GM21367 (cell line): Measurements from ENCODE around the gene ZCCHC7.

ENCODE experiments used
- ATAC-seq: cut with Tn5 transposase; IDR thresholded peaks from one replicate; pipeline ENCODE4 v1.9.1; 2021; ENCODE audit not compliant: unreplicated experiment

The ZCCHC7 gene

DNA sequence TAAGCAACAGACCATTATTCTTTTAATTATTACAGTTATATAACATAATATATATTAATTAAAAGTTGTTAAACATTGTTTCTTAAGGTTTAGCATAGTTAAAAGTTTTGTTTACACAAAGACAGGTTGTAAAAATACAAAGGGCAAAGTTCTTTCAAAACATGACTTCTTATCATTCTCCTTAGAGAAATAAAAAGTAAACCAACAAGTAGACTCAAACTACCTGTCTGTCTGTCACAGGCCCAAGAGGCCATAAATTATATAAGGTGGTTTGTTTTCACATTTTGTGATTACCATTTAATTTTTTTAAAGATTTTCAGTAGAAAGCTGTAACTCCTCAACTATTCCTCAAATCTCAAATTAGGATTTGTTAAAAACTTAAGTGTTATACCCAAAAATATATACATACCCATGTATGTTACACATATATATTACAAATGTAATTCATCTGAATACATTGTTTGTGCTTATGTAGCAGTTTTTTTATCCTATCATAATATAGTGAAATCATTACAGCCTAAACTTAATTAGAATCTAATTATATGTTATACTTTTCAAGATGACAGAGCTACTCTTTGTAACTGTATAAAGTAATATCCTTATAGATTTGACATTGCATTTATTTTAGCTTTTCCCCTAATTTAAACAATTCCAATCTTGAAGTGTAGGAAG, 208.3 kb downstream of the ZCCHC7 start:
- ATAC-seq = no peak

DNA sequence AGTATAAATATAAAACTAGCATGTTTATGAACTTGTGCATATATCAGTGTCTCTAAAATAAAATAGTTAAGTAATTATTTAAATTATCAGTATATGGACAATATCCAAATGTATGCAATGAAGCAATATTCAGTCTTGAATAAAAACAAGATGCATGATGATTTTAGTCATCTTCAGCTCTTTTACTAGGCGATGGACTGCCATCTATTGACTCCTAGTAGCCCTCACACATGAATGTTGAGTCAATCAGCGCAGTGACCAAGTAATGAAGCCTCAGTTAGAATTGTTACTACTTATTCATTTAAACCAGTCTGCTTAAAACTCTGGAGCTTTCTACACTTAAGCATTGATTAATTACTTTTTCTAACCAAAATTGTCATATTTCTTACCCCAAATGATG, 209.2 kb downstream of the ZCCHC7 start:
- ATAC-seq = no peak

DNA sequence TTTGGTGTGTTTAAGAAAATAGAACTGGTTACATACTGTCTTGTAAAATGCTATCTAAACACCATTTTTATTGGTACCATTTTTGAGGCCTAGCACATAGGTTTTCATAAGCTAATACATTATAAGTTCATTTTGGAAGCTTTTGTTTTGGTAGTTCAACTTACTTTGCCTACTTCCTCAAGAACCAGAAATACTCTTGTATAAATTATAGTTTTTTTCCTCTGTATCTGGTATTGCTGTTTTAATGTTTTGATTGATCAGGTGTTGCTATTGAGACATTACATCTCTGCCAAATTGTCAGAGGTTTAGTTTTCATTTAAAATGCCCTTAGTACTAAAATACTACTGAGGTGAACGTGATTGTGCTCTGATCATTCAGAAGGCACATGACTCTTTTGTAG, 211.5 kb downstream of the ZCCHC7 start:
- ATAC-seq = no peak

DNA sequence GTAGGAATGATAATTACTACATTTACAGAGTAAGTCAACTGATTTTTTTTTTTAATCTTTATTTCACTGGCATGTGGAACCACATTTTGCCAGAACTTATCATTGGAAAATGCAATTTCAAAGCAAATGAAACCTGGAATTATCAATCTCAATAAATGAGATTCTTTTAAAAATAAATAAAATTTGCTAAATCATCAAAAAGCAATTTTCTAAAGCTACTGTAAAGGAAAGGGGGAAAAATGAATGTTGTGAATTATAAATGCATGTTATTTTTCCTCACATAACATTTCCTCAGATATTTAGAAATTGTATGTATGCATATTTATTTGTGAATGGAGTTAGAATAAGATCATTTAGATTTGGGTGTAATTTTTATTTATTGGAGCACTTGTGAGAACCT, 212.2 kb downstream of the ZCCHC7 start:
- no peak for ATAC-seq

GRCh38 chr9:37333288-37333687, 212.9 kb downstream of the ZCCHC7 start:
- ATAC-seq = no peak

DNA sequence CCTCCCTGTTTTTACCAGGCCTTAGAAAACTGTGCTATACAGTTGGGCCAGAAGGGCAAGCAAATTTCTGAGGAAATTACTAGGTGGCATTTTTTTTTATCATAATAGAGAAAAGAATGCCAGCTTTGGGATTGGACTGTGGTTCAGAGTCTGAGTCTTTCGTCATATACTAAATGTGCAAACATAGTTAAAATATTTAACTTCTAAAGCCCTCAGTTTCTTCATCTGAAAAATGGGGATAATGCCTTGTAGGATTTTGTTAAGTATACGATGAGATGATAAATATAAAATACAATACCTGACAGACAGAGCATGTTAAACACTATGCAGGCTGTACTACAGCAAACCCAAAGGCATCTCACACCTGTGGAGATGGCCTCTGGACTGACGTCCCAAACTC, 214.9 kb downstream of the ZCCHC7 start:
- no peak for ATAC-seq

GRCh38 chr9:37336150-37336549, 215.8 kb downstream of the ZCCHC7 start:
- no peak for ATAC-seq

DNA sequence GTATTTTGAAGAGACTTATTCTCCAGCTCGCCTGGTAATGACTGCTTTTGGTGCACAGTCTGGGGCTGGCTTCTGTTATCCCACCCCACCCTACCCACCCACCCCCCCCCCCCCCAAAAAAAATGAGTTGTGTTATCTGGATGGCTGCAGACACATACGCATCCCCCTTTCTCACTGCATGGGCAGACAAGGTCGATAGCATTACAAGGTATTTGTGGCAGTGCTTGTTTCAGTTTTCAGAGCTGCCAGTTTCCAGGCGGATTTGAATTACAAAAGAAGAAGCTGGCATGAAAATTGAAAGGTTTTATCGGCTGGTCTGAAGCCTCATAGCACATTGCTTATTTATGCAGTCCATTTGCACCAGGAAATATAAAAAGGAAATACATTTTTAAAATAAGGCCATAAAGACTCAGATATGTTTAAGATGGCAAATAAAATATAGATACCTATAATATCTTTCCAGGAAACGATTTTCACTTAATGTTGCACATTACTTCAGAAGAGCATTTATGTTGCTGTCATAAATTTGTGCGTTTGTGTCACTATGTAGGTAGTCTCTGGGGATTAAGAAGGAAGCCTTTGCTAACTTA, 217.0 kb downstream of the ZCCHC7 start:
- ATAC-seq = no peak

DNA sequence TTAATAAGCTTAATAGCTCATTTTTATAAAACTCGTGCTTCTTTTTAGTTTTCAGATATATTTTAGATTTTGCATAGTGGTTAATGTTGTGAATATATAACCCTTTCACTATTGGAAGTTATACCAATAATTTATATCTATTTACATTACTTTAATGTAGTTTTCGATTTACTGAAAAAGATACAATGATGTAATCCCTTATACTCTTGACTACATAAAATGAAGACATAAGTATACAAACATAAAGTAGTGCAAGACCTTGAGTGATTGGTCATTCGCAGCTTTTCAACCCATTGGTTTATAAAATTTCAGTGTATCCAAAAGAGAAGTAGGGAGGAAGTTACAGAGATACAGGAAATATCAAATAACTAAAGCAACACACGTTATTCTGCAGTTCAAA, 217.8 kb downstream of the ZCCHC7 start:
- no peak for ATAC-seq

GRCh38 chr9:37339923-37340322, 219.5 kb downstream of the ZCCHC7 start:
- ATAC-seq = no peak

DNA sequence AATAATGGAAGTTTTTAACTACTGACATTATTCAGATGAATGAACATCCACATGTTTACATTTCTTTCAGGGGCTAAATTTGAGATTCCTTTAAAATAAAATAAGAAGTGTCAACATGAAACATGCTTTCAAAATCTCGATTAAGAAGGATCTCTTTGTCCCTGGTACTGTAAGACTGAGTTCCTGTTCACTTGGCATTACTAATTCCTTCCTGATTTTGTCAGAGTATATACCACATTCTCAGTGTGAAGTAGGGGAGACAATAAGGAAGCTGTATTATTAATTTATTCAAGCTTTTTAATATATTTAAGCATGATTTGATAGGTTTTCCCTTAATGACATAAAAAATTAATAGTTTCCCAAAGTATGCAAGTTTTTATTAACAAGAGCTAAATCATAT, 220.6 kb downstream of the ZCCHC7 start:
- ATAC-seq = no peak

DNA sequence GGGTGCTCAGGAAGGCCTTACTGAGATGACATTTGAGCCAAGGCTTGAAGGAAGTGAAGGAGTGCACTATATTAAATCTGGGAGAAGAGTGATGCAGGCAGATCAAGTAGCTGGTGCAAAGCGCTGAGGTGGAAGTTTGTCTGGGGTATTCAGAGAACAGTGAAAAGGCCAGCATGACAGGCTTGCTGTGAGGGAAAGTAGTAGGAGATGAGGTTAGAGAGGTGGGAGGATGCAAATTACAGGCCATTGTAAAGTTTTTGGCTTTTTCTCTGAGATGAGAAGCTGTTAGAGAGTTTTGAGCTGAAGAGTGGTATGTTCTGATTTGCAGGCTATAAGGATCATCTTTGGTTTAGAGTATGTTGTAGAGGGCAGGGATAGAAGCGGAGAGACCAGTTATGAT, 221.3 kb downstream of the ZCCHC7 start:
- ATAC-seq = no peak

DNA sequence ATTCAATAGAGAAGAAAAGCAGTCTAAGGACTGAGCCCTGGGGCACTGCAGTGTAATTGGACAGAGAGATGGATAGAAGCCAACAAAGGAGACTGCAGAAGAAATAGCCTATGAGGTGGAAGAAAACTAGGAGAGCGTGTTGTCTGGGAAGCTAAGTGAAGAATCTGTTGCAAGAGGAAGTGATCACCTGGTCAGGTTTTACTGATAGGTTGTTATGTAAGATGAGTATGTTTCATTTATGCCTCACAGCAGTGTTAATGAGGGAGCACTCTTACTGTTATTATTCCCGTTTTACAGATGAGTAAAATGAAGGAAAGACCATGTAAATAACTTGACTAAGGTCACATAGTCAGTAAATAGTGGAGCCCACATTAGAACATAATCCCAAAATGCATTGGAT, 222.1 kb downstream of the ZCCHC7 start:
- no peak for ATAC-seq

DNA sequence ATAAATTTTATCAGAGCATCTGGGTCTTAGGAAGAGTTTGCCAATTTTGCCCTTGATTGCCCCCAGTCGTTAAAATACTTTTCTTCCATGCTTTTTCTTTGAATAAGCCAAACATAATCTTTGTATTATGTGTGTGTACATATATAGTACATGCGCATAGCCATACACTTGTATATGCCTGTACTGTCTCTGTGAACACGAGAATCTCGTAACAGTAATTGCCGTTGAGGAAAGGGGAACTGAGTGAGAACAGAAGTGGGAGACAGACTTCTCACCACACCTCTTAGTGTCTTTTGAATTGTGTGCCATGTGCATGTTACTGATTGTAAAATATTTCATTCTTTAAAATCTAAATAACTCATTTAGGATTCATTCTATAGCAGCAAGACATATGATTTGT, 222.5 kb downstream of the ZCCHC7 start:
- ATAC-seq = no peak

- ATAC-seq = no peak
Measured at GRCh38 chr9:37343724-37344123, 223.3 kb downstream of the ZCCHC7 start.

GRCh38 chr9:37345038-37345437, 224.7 kb downstream of the ZCCHC7 start:
- ATAC-seq = no peak

DNA sequence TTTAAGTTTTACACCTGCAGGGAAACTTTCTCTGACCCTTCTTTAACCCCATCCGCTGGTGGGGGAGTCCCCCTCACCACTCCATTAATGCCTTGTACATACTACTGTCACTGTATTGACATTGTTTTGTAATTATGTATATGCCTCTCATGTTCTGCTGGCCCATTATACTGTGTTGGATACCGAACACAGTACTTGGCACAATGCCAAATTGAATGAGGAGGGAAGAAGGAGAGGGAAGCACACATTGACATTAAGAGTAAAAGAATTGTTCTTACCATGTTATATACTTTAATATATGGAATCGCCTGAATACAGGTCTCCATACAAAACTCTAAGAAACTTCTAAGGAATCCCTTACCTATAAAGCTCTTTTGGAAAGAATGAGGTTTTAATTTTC, 228.5 kb downstream of the ZCCHC7 start:
- ATAC-seq = no peak

DNA sequence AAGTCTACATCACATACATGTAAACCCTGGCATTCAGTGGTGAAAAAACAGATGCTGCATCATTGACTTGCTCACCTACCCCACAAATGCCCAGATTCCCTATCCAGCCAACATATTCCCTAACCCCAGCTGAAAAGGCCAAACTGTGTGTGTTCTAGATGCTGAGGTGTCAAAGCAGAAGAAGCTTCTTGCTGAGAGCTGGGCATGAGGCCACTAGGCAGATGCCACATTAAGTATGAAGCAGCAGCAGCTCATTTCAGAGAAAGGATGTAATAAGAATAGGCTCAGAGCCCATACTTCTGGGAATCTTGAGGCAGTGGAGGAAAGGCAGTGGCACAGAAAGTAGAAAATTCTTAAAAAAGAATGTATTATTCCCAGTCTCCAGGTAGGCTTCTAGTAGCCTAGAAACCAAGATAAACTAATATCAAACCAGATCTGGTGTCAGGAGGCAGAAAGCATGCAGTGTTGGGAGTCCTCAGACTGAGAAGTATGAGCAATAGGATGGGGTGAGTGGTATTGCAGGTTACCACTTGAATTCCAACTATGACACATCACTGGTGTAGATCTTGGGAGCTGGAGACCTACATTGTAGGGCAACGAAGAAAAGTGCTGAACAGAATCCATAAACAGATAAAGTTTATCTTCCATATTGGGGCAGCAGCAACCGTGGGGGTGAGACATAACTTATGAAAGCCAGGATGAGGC, 230.3 kb downstream of the ZCCHC7 start:
- no peak for ATAC-seq

- ATAC-seq = no peak
Measured at GRCh38 chr9:37353791-37354190, 233.4 kb downstream of the ZCCHC7 start.

DNA sequence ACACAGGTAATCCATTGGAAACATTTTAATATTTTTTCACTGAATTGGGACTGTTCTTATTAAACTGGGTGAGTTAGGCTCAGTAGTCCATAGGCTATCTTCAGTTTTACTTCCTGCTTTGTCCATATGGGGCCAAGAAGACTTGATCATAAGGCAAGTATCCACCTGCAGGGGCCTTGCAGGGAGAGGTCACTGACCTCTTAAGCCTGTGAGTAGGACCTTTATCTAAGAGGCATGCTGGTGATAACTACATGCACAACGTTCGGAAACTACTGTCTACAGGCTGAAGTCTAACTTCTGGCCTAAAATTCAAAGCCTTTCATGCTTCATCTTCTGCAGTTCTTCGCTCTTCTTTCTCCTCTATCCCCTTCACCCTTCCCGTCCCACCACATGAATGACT, 242.1 kb downstream of the ZCCHC7 start:
- ATAC-seq = no peak

- no peak for ATAC-seq
Measured at GRCh38 chr9:37363124-37363523, 242.8 kb downstream of the ZCCHC7 start.

DNA sequence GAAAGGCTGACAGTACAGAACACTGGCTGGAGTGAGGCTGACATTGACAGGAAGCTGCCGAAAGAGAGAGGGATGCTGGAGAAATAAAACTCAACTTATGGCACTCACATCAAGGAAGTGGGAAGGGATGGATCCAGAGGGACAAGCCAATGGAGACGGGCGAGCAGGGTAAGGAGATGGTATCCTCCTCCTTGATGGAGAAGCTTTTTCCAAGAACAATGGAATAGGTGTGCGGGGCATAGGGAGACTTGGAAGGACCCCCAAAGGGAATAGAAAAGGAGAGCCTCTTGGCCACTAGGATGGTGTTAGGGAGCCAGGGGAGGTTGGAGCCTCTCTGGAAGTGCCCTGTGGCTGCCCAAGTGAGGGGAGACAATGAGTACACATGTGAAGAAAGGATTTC, 243.8 kb downstream of the ZCCHC7 start:
- ATAC-seq = no peak
